ENCODE results near the gene ZNF485.

ZNF485 gene

DNA sequence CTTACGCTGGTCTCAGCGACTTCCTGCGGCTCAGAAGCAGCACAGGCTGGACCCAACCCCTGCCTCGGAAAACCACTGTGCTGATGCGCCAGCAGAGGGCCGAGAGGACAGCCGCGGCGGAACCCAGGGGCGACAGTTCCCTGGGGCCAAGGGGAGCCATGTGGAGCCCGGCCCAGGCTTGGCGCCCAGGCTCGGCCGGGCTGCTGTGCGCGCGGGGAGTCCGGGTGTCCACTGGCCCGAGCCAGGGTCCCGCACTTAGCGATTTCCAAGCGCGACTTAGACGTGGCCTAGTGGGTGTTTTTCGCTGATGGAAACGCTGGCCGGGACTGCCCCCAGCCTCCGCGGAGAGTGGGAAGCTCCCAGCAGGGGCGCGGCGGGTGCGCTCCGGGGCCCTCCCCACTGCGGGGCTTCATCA is 61.1 kb downstream of the ZNF485 start:
- Histone ChIP-seq H3K36me3 (ENCODE audit: control insufficient read depth in 2 of 2, insufficient read depth in 2 of 2, low read length in 2 of 2) (no peaks in the 10 kb centered on the region), H3K9ac (ENCODE audit: low read length in 2 of 2) (no peak overlapping the region), H3K4me3 (ENCODE audit: low read length in 2 of 2) (peak overlapping the region in 1 of 2 donors; percentile 15), H3K4me1 (ENCODE audit: control insufficient read depth, insufficient read depth, low read length) (peaks cover 2% of the 10 kb centered on the region), H3K27ac (ENCODE audit: low read length) (no peak overlapping the region), H3K9me3 (ENCODE audit: control insufficient read depth in 2 of 2, low read length in 2 of 2) (peaks cover 0 to 3% of the 10 kb centered on the region in 2 donors), H3K27me3 (ENCODE audit: control insufficient read depth in 1 of 2, insufficient read depth in 2 of 2, low read length in 2 of 2) (peaks cover 20 to 30% of the 10 kb centered on the region in 2 donors)

All from stomach smooth muscle (tissue), 2 donors.